ENCODE results near the gene ACTN4.

GRCh38 chr19:38683393-38684077, 36.1 kb downstream of the ACTN4 start:
- TF ChIP-seq CTCF (IDR thresholded peaks at IDR 0.05) (no peak), POLR2A (IDR thresholded peaks at IDR 0.05) (peak; percentile 20 to 80)
